K562 (cell line): ENCODE results near the gene HAL. TPM values are rescaled to one million over a fixed set of nuclear protein-coding genes. Genes with fewer than 3 reads are reported as not detected.

ENCODE experiments used
- ATAC-seq: fragments of 200-7000 bp; cut with Tn5 transposase; 3 replicates; pipeline ENCODE4 v1.9.1; 2020; ENCODE audit warnings: moderate library complexity
- BruUV-seq: library from RNA; stranded (reverse); fragments of 400-500 nt; replicated peaks from 2 replicates; lab custom pipeline; 2021; lab: Mats Ljungman, UMichigan
- CTCF ChIA-PET: fragments of 300-600 bp; formaldehyde crosslinking; extraction: SDS; loops from one replicate; lab custom pipeline; 2021; ENCODE audit warnings: low intra/inter-chr PET ratio; lab: Yijun Ruan, JAX
- POLR2A ChIA-PET: fragments of 300-600, 350-650 bp; sonication (Branson Sonifier 250); formaldehyde crosslinking; extraction: SDS; loops from one replicate; lab custom pipeline; 2021; ENCODE audit warnings: antibody characterized with exemption, inconsistent platforms; lab: Yijun Ruan, JAX
- DNase-seq, 4 experiments: peaks; one replicate each; pipeline versions ENCODE4 v3.0.0 to v3.0.0-alpha.2; 2011 to 2018; ENCODE audit warnings: low spot score in 3 of 4, mixed read lengths in 3 of 4; ENCODE audit errors: extremely low read depth in 1 of 4
- FAIRE-seq: peaks from 2 replicates; lab custom pipeline; 2011; peaks lifted over from hg19 to GRCh38; lab: Jason Lieb, UNC
- H2AFZ ChIP-seq: 2 replicates; pipeline ENCODE4 v1.6.0; 2011; ENCODE audit warnings: low read depth, low read length, control low read depth, inconsistent platforms
- H3K27ac ChIP-seq: fragments of 200-600 bp; 3 replicates; pipeline ENCODE4 v1.8.0; 2011; ENCODE audit warnings: low read depth, mild to moderate bottlenecking, control low read depth, inconsistent platforms, low read length, moderate library complexity, mixed read lengths; ENCODE audit errors: extremely low read depth
- H3K27me3 ChIP-seq, 2 experiments: fragments of 300-600 bp in 1 of 2; 2 replicates in 1 of 2; 3 replicates in 1 of 2; pipeline versions ENCODE4 v1.6.0 to v1.8.0; 2011; ENCODE audit warnings: inconsistent platforms in 2 of 2, low read length in 2 of 2, mild to moderate bottlenecking in 1 of 2, mixed read lengths in 1 of 2, moderate library complexity in 1 of 2; ENCODE audit not compliant: control insufficient read depth in 2 of 2, insufficient read depth in 2 of 2
- H3K36me3 ChIP-seq: fragments of 300-600 bp; 3 replicates; pipeline ENCODE4 v1.8.0; 2011; ENCODE audit warnings: mild to moderate bottlenecking, low read length, inconsistent platforms; ENCODE audit not compliant: control insufficient read depth, insufficient read depth
- H3K4me1 ChIP-seq, 2 experiments: fragments of 200-600 bp in 1 of 2; replicated peaks in 1 of 2; 2 replicates in 1 of 2; 3 replicates in 1 of 2; pipeline versions ENCODE4 v1.5.1 to v1.8.0; 2011; ENCODE audit warnings: inconsistent platforms in 2 of 2, low read length in 2 of 2, mild to moderate bottlenecking in 1 of 2, mixed read lengths in 1 of 2, moderate library complexity in 1 of 2; ENCODE audit not compliant: control insufficient read depth in 2 of 2, insufficient read depth in 2 of 2
- H3K4me2 ChIP-seq: 2 replicates; pipeline ENCODE4 v1.6.1; 2011; ENCODE audit warnings: low read length, control low read depth, inconsistent platforms, mixed read lengths; ENCODE audit not compliant: insufficient read depth
- H3K4me3 ChIP-seq: fragments of 200-600 bp; sonication (generic), shearing (Covaris generic); 2 replicates; pipeline ENCODE4 v1.5.1; 2016; ENCODE audit warnings: control low read depth, inconsistent platforms
- H3K79me2 ChIP-seq: fragments of 200-600 bp; 3 replicates; pipeline ENCODE4 v1.8.0; 2011; ENCODE audit warnings: low read length, inconsistent platforms; ENCODE audit not compliant: control insufficient read depth, insufficient read depth
- H3K9ac ChIP-seq, 2 experiments: 2 replicates each; pipeline versions ENCODE4 v1.6.0 to v1.6.1; 2011; ENCODE audit warnings: low read depth in 2 of 2, low read length in 2 of 2, control low read depth in 1 of 2, inconsistent platforms in 1 of 2, mild to moderate bottlenecking in 1 of 2, mixed read lengths in 1 of 2; ENCODE audit not compliant: insufficient read depth in 1 of 2
- H3K9me1 ChIP-seq: one replicate; pipeline ENCODE4 v1.6.0; 2011; ENCODE audit warnings: inconsistent platforms, mild to moderate bottlenecking, low read length, moderate library complexity; ENCODE audit not compliant: control insufficient read depth, insufficient read depth
- H3K9me3 ChIP-seq: replicated peaks from 2 replicates; pipeline ENCODE4 v1.5.1; 2011; ENCODE audit warnings: low read depth, low read length, inconsistent platforms; ENCODE audit not compliant: control insufficient read depth, insufficient read depth
- H4K20me1 ChIP-seq: replicated peaks from 2 replicates; pipeline ENCODE4 v1.6.1; 2011; ENCODE audit warnings: low read length, inconsistent platforms, mixed read lengths; ENCODE audit not compliant: control insufficient read depth, insufficient read depth
- NELFE ChIP-seq: IDR thresholded peaks from 2 replicates; pipeline ENCODE4 v1.6.1; 2011; ENCODE audit warnings: mild to moderate bottlenecking; ENCODE audit not compliant: insufficient read depth, insufficient read length
- SRF ChIP-seq, 2 experiments: fragments of 250-450, 450-650 bp in 1 of 2; sonication (Bioruptor Pico) in 1 of 2; sonication (generic) in 1 of 2; formaldehyde crosslinking; IDR thresholded peaks; 2 replicates each; pipeline versions ENCODE4 v1.5.0 to v1.5.1; 2020 to 2022; ENCODE audit warnings: mild to moderate bottlenecking in 1 of 2, missing genetic modification reagents in 1 of 2
- TEAD1 ChIP-seq, 2 experiments: fragments of 450-650 bp in 1 of 2; sonication (generic) in 1 of 2; formaldehyde crosslinking; IDR thresholded peaks; 2 replicates each; pipeline versions ENCODE4 v1.4.0 to v1.8.0; 2020 to 2022; ENCODE audit warnings: mild to moderate bottlenecking in 2 of 2, missing genetic modification reagents in 1 of 2
- TEAD4 ChIP-seq, 2 experiments: sonication (generic) in 1 of 2; formaldehyde crosslinking in 1 of 2; IDR thresholded peaks; 2 replicates each; pipeline versions ENCODE4 v1.6.1 to v1.8.0; 2012 to 2022; ENCODE audit warnings: borderline replicate concordance in 1 of 2, inconsistent platforms in 1 of 2, low read length in 1 of 2, mild to moderate bottlenecking in 1 of 2, missing genetic modification reagents in 1 of 2
- YBX1 ChIP-seq: fragments of 450-650 bp; IDR thresholded peaks from 2 replicates; pipeline ENCODE4 v1.7.1; 2016; ENCODE audit warnings: mild to moderate bottlenecking
- ZNF668 ChIP-seq: fragments of 250-450 bp; sonication (Bioruptor Pico); IDR thresholded peaks from 2 replicates; pipeline ENCODE4 v1.8.0; 2022; ENCODE audit warnings: mild to moderate bottlenecking, inconsistent platforms
- WGBS: fragments of 100-300 bp; shearing (Covaris generic); methylation state at CpG from one replicate; pipeline ENCODE4 v1.1.6; 2016; ENCODE audit warnings: low coverage, mixed read lengths; ENCODE audit not compliant: insufficient coverage; ENCODE audit errors: missing lambda C conversion rate; 5-methylcytosine and 5-hydroxymethylcytosine counted together
- in situ Hi-C: fragments of 300-500 bp; cut with MboI; formaldehyde crosslinking; loops from 4 replicates; pipeline ENCODE4 v1.15.0; 2018; ENCODE audit warnings: inconsistent platforms, mixed read lengths
- intact Hi-C: fragments of 100-400 bp; cut with micrococcal nuclease; formaldehyde crosslinking; loops from 2 replicates; pipeline ENCODE4 v1.14.2; 2022
- polyA plus RNA-seq, 8 experiments: library from polyadenylated mRNA; depleted of rRNA in 4 of 8; stranded (reverse) in 5 of 8; unstranded in 3 of 8; fragments of >200 nt; fragmentation: Nextera tagmentation in 2 of 8; fragmentation: Illumina TruSeq in 1 of 8; extraction: Ambion mirVana in 2 of 8; extraction: Trizol in 1 of 8; gene quantifications; 2 replicates each; pipeline versions ENCODE4 v1.2.1 to v1.2.3, GENCODE V29; 2011 to 2014; ENCODE audit warnings: inconsistent platforms in 1 of 8, missing spikeins in 1 of 8
- total RNA-seq, 7 experiments: library from RNA; depleted of rRNA in 6 of 7; stranded (reverse); fragments of >200 nt in 6 of 7; fragmentation: Illumina TruSeq in 2 of 7; extraction: Trizol in 2 of 7; gene quantifications; 2 replicates each; pipeline versions ENCODE4 v1.2.1 to v1.2.3, GENCODE V29; 2011 to 2021; ENCODE audit warnings: low replicate concordance in 1 of 7
- TF ChIP-seq, protein P1 (sequence below): fragments of 250-450 bp; sonication (Bioruptor Pico); IDR thresholded peaks from 2 replicates; pipeline ENCODE4 v1.8.0; 2022; ENCODE audit warnings: inconsistent platforms, mild to moderate bottlenecking, moderate library complexity, borderline replicate concordance

HAL gene
- total and polyA plus RNA-seq, 9 of the 15 experiments (the other 6 are each of a cell fraction or from before 2014, with no cell fraction given), result 0.03 to 0.36 (median 0.20) TPM; not detected in 4

DNA sequence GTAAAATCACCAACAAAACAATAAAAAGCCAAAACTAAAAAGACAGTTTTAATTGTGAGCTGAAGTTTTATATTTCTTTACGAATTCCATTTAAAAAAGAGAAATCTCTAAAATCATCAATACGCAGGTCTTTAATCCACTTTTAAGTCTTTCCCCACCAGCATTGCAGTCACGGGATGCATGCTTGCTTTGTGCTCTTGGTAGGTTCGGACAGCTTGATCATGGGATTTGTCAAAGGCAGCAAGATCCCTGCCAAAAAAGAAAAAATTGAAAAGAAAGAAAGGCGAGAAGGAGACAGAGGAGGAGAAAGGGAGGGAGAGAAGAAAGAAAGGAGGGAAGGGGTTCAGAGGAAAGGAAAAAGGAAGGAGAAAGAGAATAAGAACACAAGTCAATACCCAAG lies 4.7 kb upstream of the HAL start (continued):
- TF ChIP-seq, protein P1, sequence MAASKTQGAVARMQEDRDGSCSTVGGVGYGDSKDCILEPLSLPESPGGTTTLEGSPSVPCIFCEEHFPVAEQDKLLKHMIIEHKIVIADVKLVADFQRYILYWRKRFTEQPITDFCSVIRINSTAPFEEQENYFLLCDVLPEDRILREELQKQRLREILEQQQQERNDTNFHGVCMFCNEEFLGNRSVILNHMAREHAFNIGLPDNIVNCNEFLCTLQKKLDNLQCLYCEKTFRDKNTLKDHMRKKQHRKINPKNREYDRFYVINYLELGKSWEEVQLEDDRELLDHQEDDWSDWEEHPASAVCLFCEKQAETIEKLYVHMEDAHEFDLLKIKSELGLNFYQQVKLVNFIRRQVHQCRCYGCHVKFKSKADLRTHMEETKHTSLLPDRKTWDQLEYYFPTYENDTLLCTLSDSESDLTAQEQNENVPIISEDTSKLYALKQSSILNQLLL (CRISPR knock-in tag), result no peak
- TF ChIP-seq YBX1 (no peak), TEAD4 (IDR thresholded peaks at IDR 0.05; ENCODE audit: low read length) (no peak), TEAD4 (CRISPR knock-in tag; IDR thresholded peaks at IDR 0.05; ENCODE audit: borderline replicate concordance) (no peak)

DNA sequence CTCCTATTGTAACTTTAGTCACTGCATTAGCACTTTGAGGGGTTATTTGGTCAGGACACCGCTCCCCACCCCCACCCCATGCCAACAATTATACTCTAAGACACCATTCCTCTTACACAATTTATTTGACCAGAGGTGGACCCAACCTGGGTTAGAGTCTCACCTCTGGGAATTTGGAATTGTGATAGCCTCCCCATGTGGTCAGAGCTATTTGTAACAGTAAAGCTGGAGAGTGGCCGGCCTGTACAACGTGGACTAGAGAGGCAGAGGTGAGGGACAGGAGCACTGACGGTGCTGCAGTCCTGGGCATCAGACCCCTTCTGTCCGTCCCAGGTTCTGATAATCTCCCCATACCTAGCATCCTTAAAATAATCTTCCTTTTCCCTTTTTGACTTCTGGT lies 3.3 kb upstream of the HAL start:
- no peaks in the 10 kb centered on the region for H4K20me1 ChIP-seq
- 0 out of 3 replicates have a peak, but pooled peaks cover 2% of the 10 kb centered on the region for H3K36me3 ChIP-seq
- H2AFZ ChIP-seq, result no peak overlapping the region
- no peak overlapping the region for H3K27ac ChIP-seq
- H3K4me2 ChIP-seq, result no peak overlapping the region
- BruUV-seq, result no TSS peak
- POLR2A ChIA-PET, result interaction anchor here (0.7 to 1.7 kb wide), 3 partner anchors 9 to 214 kb away, joined by 3 to 4 read pairs (median 3); no protein-coding TSS in a partner anchor
- no peak for ATAC-seq
- in situ Hi-C loops, result no loop called here
- TF ChIP-seq NELFE, result no peak
- no peak for TF ChIP-seq ZNF668 (CRISPR knock-in tag)
- no peak for TF ChIP-seq SRF (CRISPR knock-in tag; IDR thresholded peaks at IDR 0.05)
- TF ChIP-seq TEAD1 (CRISPR knock-in tag; IDR thresholded peaks at IDR 0.05), result no peak
- TF ChIP-seq, all 486 proteins: peak for 0
- Histone ChIP-seq H3K9me1 (no peaks in the 10 kb centered on the region), H3K9ac (no peak overlapping the region), H3K9me3 (no peaks in the 10 kb centered on the region), H3K4me1 (peaks cover 0 to 5% of the 10 kb centered on the region in 2 experiments; a peak in 1 of 5 replicates), H3K4me3 (no peak overlapping the region), H3K27me3 (peaks cover 0 to 11% of the 10 kb centered on the region in 2 experiments; a peak in 3 of 5 replicates), H3K79me2 (no peaks in the 10 kb centered on the region)
- WGBS, result 16% methylated on average over 5 of the region's 5 CpGs
- FAIRE-seq (no peak), DNase-seq (no peak)
- CTCF ChIA-PET, result interaction anchor here (0.6 kb wide), 1 partner anchor 986 kb away, joined by 3 read pairs; no protein-coding TSS in a partner anchor
- intact Hi-C loops, result loop anchor here (2.0 to 10.0 kb wide), 3 partner anchors 177 to 417 kb away; no protein-coding TSS in a partner anchor
